Smooth muscle cell of the umbilical artery (primary cell): ENCODE measurements around the gene FNDC3A. TPM values are rescaled to one million over a fixed set of nuclear protein-coding genes. Genes with fewer than 3 reads are reported as not detected.

ENCODE experiments used
- total RNA-seq: library from RNA; depleted of rRNA; stranded (reverse); fragments of >200 nt; gene quantifications from 2 replicates; pipeline ENCODE4 v1.2.3, GENCODE V29; 2014

Gene FNDC3A, protein sequence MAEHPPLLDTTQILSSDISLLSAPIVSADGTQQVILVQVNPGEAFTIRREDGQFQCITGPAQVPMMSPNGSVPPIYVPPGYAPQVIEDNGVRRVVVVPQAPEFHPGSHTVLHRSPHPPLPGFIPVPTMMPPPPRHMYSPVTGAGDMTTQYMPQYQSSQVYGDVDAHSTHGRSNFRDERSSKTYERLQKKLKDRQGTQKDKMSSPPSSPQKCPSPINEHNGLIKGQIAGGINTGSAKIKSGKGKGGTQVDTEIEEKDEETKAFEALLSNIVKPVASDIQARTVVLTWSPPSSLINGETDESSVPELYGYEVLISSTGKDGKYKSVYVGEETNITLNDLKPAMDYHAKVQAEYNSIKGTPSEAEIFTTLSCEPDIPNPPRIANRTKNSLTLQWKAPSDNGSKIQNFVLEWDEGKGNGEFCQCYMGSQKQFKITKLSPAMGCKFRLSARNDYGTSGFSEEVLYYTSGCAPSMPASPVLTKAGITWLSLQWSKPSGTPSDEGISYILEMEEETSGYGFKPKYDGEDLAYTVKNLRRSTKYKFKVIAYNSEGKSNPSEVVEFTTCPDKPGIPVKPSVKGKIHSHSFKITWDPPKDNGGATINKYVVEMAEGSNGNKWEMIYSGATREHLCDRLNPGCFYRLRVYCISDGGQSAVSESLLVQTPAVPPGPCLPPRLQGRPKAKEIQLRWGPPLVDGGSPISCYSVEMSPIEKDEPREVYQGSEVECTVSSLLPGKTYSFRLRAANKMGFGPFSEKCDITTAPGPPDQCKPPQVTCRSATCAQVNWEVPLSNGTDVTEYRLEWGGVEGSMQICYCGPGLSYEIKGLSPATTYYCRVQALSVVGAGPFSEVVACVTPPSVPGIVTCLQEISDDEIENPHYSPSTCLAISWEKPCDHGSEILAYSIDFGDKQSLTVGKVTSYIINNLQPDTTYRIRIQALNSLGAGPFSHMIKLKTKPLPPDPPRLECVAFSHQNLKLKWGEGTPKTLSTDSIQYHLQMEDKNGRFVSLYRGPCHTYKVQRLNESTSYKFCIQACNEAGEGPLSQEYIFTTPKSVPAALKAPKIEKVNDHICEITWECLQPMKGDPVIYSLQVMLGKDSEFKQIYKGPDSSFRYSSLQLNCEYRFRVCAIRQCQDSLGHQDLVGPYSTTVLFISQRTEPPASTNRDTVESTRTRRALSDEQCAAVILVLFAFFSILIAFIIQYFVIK
- 79.6 and 93.1 TPM in 2 replicates for total RNA-seq

DNA sequence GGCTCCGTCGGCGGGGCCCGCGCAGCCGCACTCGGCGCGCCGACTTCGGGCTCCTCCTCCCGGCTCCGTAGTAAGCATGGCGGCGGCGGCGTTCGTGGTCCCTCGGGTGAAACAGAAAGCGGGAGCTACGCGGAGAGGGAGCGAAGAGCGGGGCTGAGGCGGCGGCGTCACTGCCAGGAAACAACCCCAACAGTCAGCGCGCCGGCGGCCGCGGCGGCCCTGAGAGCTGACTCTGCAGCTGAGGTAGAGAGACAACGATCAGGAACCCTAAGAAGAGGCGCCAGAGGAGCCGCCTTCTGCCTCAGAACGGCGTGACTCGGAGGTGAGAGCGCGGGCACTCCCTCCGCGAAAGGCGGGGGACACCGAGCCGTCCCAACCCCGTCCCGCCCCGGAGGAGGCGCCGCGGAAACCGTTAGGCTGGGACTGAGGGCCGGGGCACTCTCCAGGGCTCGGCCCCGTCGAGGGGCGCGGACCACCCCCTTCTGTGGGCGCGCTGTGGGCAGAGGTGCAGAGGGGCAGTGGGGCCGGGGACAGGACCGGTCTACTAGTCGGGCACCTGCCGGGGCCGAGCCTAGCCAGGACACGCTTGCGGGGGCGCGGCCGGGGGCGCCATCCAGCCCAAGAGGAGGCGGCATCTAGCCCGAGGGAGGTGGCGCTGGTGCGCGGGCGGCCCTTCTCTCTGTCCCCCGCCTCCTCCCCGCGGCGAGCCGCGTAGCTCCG is at the start of gene FNDC3A:
FNDC3A (plus strand) TSS at position 57 of the 720 bp plus-strand sequence. CDS start 30,279 bp downstream, outside the sequence.

DNA sequence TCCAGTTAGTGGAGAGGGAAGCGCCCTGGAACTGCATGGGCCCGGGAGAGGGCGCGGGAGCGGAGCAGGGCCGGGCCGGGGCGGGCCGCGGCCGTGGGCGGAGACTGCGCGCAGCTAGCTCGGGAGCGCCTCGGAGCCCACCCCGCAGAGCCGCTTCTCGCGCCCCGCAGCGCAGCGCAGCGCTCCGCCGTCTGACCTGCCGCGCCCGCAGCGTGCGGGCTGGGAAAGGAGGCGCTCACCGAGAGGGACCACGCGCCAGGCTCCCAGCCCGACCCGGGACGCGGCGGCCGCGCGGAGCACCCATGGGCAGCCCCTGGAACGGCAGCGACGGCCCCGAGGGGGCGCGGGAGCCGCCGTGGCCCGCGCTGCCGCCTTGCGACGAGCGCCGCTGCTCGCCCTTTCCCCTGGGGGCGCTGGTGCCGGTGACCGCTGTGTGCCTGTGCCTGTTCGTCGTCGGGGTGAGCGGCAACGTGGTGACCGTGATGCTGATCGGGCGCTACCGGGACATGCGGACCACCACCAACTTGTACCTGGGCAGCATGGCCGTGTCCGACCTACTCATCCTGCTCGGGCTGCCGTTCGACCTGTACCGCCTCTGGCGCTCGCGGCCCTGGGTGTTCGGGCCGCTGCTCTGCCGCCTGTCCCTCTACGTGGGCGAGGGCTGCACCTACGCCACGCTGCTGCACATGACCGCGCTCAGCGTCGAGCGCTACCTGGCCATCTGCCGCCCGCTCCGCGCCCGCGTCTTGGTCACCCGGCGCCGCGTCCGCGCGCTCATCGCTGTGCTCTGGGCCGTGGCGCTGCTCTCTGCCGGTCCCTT is 244.5 kb downstream of the FNDC3A start, which contains the start of gene MLNR:
MLNR (plus strand) TSS at position 303 of the 820 bp plus-strand sequence; CDS start at position 303, 0 bp downstream.

DNA sequence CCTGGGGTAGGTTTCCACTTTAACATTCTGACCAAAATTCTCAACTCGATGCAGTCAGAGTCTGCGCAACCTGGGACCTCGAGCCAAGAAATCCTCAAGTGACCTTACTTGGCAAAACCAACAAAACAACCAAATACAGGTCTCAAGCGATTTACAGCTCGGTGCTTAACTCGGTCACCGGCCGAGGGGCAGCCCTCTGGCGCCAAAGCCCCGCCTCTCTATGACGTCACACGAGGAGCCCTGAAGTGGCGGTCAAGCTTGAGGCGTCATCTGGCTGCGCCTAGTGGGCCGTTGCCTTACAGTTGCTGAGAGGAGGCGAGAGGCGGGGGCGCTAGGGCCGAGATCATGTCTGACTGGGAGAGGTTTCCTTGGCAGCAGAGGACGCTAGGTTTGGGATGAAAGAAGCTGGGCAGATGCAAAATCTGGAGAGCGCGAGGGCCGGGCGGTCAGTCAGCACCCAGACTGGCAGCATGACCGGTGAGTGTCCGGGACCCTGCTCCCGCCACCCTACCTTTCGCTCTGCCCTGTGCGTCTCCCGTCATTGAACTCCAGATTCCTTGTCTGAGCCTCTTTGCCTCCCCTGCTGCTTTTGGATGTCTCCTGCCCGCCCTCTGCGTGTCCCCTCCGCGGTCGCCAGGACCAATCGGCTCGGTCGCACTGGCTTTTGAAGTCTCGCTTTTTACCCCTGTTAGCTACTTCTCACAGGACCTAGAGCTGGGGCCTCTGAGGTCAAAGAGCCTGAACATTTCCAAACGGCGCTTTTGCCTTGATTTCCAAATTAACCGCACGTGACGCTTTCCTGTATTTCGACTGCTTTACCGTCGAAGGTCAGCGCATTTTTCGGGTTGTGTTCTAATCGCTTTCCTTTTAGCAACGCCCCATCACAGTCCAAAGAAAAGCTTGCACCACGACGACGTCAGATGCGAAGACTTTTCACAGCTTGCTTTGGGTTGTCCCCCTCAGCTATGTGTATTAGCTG is 272.2 kb downstream of the FNDC3A start, which contains the start of gene CDADC1:
CDADC1 (plus strand) TSS at position 283 of the 979 bp plus-strand sequence; CDS start at position 396, 113 bp downstream.

Other genes with a start within 250 kb of the FNDC3A start
- not detected in 2 replicates for gene MLNR, start 244.4 kb downstream of the FNDC3A start, total RNA-seq